A673 (cell line): ENCODE data around the gene SYNJ2BP.

Experiments
- EZH2 ChIP-seq: fragments of 200-600 bp; sonication (generic); IDR thresholded peaks from 2 replicates; pipeline ENCODE4 v1.6.1; 2017; ENCODE audit warnings: borderline replicate concordance, low read depth, mild to moderate bottlenecking, mixed read lengths, antibody characterized with exemption, low read length; ENCODE audit not compliant: poor library complexity, severe bottlenecking
- TF ChIP-seq, protein P1 (sequence below): fragments of 300-800, 200-600 bp; sonication (generic); conservative IDR thresholded peaks from 2 replicates; pipeline ENCODE4 v1.5.1; 2017; ENCODE audit warnings: low read depth, mild to moderate bottlenecking, antibody characterized with exemption, low read length, moderate library complexity, mixed read lengths

DNA sequence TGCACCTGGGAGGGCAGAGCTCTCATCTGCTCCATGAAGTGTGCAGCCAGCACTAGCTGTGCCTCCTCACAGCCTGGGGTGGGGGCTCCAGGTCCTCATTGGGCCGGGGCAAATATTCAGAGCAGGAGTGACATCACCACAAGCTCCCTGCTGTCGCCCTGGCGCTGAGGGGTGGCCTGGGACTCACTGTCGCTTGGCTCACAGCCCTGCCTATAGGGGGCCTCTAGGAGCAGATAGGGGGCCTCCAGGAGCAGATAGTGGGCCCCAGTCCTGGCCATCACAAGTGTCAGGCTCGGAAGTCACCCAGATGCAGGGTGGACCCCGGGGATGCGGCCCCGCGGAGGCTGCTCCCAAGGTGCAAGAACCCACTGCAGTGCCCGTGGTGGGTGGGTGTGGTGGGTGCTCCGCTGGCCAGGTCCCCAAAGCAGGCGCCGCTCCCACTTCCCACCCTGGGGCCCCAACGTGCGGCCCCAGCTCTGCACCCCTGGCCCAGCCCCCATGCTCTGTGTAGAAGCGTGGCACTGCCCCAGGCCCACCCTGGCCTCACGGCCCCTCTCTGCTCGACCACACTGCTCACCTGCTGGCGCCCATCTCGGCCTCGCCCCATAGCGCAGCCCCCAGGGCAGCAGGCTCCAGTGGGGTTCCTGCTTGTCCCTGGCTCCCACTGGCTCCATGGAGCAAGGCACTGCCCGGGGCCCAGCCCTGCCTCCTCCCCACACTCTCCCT, 18.0 kb downstream of the SYNJ2BP start:
- TF ChIP-seq, protein P1, sequence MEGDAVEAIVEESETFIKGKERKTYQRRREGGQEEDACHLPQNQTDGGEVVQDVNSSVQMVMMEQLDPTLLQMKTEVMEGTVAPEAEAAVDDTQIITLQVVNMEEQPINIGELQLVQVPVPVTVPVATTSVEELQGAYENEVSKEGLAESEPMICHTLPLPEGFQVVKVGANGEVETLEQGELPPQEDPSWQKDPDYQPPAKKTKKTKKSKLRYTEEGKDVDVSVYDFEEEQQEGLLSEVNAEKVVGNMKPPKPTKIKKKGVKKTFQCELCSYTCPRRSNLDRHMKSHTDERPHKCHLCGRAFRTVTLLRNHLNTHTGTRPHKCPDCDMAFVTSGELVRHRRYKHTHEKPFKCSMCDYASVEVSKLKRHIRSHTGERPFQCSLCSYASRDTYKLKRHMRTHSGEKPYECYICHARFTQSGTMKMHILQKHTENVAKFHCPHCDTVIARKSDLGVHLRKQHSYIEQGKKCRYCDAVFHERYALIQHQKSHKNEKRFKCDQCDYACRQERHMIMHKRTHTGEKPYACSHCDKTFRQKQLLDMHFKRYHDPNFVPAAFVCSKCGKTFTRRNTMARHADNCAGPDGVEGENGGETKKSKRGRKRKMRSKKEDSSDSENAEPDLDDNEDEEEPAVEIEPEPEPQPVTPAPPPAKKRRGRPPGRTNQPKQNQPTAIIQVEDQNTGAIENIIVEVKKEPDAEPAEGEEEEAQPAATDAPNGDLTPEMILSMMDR = no peak
- no peak for TF ChIP-seq EZH2
